GM12874 (cell line): ENCODE data around the gene PCIF1.

Experiments used
- TF ChIP-seq, protein P1 (sequence below): IDR thresholded peaks from 2 replicates; pipeline ENCODE4 v1.5.1; 2011; ENCODE audit warnings: low read depth, mild to moderate bottlenecking, control low read depth, low read length, moderate library complexity; ENCODE audit not compliant: insufficient read depth

The PCIF1 gene

DNA sequence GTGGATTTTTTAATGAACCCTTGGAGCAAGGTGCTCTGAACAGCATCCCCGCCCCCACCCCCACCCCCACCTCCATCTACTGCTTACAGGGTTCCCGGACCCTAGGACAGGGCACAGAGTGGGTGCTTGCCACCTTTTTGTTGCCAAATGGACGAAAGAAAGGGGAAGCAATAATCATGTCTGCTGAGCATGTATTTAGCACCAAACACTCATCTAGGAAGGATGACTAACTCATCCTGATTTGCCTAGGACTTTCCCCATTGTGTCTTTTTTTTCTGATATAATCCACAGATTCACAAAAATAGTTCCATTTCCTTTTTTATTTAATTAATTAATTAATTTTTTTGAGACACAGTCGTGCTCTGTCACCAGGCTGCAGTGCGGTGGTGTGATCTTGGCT, 21.4 kb upstream of the PCIF1 start:
- TF ChIP-seq, protein P1, sequence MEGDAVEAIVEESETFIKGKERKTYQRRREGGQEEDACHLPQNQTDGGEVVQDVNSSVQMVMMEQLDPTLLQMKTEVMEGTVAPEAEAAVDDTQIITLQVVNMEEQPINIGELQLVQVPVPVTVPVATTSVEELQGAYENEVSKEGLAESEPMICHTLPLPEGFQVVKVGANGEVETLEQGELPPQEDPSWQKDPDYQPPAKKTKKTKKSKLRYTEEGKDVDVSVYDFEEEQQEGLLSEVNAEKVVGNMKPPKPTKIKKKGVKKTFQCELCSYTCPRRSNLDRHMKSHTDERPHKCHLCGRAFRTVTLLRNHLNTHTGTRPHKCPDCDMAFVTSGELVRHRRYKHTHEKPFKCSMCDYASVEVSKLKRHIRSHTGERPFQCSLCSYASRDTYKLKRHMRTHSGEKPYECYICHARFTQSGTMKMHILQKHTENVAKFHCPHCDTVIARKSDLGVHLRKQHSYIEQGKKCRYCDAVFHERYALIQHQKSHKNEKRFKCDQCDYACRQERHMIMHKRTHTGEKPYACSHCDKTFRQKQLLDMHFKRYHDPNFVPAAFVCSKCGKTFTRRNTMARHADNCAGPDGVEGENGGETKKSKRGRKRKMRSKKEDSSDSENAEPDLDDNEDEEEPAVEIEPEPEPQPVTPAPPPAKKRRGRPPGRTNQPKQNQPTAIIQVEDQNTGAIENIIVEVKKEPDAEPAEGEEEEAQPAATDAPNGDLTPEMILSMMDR: no peak

DNA sequence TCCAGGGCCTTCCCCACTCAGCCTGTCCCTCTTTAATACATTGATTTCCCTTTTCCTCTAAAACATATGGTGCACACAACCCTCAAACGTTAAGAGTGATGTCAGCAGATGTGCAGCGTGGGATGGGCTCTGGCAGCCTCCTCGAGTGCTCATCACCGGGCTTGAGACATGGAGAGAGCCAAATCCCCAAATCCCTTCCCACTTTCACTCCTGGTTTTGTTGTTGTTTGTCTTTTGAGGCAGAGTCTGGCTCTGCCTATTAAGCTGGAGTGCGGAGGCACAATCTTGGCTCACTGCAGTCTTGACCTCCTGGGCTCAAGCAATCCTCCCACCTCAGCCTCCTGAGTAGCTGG, 16.7 kb upstream of the PCIF1 start:
- TF ChIP-seq, protein P1: no peak

DNA sequence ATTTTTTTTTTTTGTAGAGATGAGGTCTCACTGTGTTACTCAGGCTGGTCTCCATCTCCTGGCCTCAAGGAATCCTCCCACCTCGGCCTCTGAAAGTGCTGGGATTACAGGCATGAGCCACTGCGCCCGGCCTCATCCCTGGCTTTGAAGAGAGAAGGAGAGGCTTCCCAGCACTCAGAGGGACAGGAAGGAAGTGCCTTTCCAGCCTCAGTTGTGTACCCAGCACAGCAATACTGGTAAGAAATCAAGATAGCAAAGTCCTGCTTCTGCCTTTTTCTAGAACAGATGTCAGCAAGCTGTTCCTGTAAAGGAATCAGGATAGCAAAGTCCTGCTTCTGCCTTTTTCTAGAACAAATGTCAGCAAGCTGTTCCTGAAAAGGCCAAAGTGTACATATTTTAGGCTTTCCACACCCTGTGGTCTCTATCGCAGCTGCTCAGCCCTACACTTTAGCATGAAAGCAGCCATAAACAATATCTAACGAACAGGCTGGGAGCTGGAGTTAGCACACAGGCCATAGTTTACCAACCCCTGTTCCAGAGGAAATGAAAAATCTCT, 16.2 kb upstream of the PCIF1 start:
- TF ChIP-seq, protein P1: no peak

DNA sequence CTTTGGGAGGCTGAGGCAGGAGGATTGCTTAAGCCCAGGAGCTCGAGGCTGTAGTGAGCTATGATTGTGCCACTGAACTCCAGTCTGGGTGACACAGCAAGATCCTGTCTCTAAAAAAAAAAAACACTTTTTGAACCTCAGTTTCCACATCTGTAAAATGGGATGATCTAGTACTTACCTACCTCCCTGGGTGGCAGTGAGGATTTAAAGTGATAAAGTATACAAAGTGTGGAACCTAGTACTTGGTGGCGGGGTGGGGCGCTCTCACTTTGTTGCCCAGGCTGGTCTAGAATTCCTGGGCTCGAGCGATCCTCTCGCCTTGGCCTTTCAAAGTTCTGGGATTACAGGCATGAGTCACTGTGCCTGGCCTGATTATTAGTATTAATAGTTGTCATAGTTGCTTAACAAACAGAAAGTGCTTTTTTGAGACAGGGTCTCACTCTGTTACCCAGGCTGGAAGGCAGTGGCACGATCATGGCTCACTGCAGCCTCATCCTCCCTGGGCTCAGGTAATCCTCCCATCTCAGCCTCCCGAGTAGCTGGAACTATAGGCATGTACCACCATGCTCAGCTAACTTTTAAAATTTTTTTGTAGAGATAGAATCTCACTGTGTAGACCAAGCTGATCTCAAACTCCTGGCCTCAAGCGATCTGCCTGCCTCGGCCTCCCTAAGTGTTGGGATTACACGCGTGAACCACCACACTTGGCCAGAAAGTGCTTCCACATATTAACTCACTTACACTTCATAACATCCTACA, 15.5 kb upstream of the PCIF1 start:
- TF ChIP-seq, protein P1: no peak

DNA sequence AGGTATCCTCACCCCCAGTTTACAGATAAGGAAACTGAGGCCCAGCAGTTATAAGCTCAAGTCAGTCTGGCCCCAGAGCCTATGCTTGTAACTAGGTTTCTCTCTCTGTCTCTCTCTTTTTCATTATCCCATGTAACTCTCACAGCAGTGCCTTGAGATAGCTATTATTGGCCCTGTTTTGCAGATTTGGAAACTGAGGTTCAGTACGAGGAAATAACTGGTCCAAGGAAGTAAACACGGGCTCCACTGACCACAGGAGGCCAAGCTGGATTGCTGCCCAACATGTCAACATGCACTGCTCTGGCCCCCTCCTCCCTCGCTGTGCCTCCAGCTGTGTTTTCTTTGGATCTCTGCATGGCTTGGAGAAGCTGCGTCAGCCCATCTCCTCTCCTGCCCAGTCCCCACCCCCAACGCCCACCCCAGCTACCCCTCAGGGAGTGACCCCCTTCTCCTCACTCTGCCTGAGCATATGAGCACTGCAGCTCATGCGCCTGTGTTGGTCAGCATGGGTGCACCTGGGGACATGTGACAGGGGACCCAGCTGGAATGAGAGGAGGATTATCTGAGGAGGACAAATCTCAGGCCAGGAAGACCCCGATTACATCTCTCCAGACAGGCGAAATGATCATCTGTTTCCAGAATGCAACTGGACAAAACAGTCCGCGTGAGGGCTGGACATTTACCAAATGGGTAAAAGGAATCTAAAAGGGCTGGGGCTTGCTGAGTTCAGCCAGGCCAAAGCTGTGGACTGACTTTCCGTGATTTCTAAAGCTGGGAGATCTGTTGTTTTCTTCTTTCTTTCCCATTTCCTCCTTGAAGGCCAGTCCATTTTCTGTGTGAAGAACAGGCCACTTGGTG, 14.7 kb upstream of the PCIF1 start:
- TF ChIP-seq, protein P1: no peak

DNA sequence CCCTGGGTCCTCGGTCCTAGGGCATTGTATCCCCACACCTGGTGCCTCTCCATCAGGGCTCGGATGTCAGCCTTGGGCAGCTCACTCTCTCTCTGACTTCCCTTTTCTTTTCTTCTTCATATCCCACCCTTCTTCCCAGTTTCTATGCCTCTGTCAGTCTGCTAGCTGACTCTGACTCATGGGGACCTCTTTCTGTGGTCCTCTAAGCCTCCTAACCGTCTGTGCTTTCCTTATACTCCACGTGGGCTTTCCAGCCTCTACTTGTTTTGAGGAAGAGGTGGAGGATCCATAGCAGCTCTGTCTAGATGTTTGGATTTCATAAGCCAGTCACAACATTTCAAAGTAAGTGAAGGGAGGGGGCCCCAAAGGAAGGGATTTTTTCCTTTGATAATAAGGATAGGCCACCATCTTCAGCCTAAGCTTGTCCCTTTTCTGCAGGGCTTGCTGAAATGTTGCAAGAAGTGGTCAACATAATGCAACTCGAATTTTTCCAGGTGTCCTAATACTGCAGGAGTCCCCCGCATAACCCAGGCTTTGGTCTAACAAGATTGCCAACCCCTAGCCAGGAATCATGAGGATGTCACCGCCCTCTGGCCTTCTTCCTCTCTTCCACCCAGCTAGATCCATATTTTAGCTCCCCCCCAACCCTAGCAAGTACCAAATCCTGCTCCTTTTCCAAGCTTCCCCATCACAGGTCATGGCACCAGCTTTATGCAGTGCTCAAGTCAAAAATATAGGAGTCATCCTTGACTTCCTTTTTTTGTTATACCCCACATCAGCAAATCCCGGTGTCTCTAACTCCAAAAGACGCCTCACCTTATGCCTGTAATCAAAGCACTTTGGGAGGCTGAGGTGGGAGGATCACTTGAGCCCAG, 13.8 kb upstream of the PCIF1 start:
- TF ChIP-seq, protein P1: no peak
